Measurements from ENCODE around the gene HEBP2. TPM values are rescaled to one million over a fixed set of nuclear protein-coding genes. Genes with fewer than 3 reads are reported as not detected.

HEBP2 gene
- total and polyA plus RNA-seq, 7 donors: 16.6 to 75.3 (median 46.3) TPM

GRCh38 chr6:138396709-138397108 is 7.3 kb upstream of the HEBP2 start:
- H3K27me3 ChIP-seq: no peaks in the 10 kb centered on the region
- no peaks in the 10 kb centered on the region for H3K4me1 ChIP-seq
- H3K36me3 ChIP-seq: no peaks in the 10 kb centered on the region
- intact Hi-C loops (cut with DNase I): no loop called here
- WGBS, 2 donors: 93 to 94% methylated on average over 5 of the region's 5 CpGs
- no peak overlapping the region for H3K27ac ChIP-seq
- no peaks in the 10 kb centered on the region for H3K9me3 ChIP-seq
- no peak for DNase-seq
- H3K4me3 ChIP-seq: no peak overlapping the region
- TF ChIP-seq EP300 (IDR thresholded peaks at IDR 0.05) (no peak), CTCF (IDR thresholded peaks at IDR 0.05) (no peak), POLR2AphosphoS5 (IDR thresholded peaks at IDR 0.05) (no peak), POLR2A (IDR thresholded peaks at IDR 0.05) (no peak)

GRCh38 chr6:138397128-138398122 is 6.6 kb upstream of the HEBP2 start:
- Histone ChIP-seq H3K27me3 (no peaks in the 10 kb centered on the region), H3K9me3 (no peaks in the 10 kb centered on the region), H3K4me3 (no peak overlapping the region), H3K36me3 (no peaks in the 10 kb centered on the region), H3K4me1 (no peaks in the 10 kb centered on the region), H3K27ac (no peak overlapping the region)
- DNase-seq: no peak
- WGBS, 2 donors: 85 to 89% methylated on average over 8 of the region's 8 CpGs
- TF ChIP-seq POLR2AphosphoS5 (IDR thresholded peaks at IDR 0.05) (no peak), EP300 (IDR thresholded peaks at IDR 0.05) (no peak), POLR2A (IDR thresholded peaks at IDR 0.05) (no peak), CTCF (IDR thresholded peaks at IDR 0.05) (no peak)
- intact Hi-C loops (cut with DNase I): no loop called here

- no peak for DNase-seq
Measured at GRCh38 chr6:138400326-138400725, 3.7 kb upstream of the HEBP2 start.

More at GRCh38 chr6:138400326-138400725, 3.7 kb upstream of the HEBP2 start:
- H3K4me3 ChIP-seq: no peak overlapping the region
- H3K27me3 ChIP-seq: no peaks in the 10 kb centered on the region
- H3K4me1 ChIP-seq: peaks cover 0 to 14% (median 5%) of the 10 kb centered on the region in 4 donors
- no peak overlapping the region for H3K27ac ChIP-seq
- no peaks in the 10 kb centered on the region for H3K9me3 ChIP-seq
- WGBS, 2 donors: 91 to 93% methylated on average over 3 of the region's 3 CpGs
- no peaks in the 10 kb centered on the region for H3K36me3 ChIP-seq
- intact Hi-C loops (cut with DNase I): loop anchor here (5.0 to 10.0 kb wide), 4 partner anchors 372 to 584 kb away; partner anchors contain the start of genes CCDC28A, REPS1 and TNFAIP3
- no peak for TF ChIP-seq POLR2A (IDR thresholded peaks at IDR 0.05)
- no peak for TF ChIP-seq POLR2AphosphoS5 (IDR thresholded peaks at IDR 0.05)
- TF ChIP-seq EP300 (IDR thresholded peaks at IDR 0.05): no peak
- no peak for TF ChIP-seq CTCF (IDR thresholded peaks at IDR 0.05)

Data from sigmoid colon (tissue), 7 donors.